ENCODE data around the gene RNF214.
A peak's percentile ranks its signal among the peaks of the same experiment; 100 is the strongest.

Gene RNF214

GRCh38 chr11:117198613-117199012, 33.9 kb upstream of the RNF214 start:
- DNase-seq (ENCODE audit: low read depth): no peak
- TF ChIP-seq, protein P1, sequence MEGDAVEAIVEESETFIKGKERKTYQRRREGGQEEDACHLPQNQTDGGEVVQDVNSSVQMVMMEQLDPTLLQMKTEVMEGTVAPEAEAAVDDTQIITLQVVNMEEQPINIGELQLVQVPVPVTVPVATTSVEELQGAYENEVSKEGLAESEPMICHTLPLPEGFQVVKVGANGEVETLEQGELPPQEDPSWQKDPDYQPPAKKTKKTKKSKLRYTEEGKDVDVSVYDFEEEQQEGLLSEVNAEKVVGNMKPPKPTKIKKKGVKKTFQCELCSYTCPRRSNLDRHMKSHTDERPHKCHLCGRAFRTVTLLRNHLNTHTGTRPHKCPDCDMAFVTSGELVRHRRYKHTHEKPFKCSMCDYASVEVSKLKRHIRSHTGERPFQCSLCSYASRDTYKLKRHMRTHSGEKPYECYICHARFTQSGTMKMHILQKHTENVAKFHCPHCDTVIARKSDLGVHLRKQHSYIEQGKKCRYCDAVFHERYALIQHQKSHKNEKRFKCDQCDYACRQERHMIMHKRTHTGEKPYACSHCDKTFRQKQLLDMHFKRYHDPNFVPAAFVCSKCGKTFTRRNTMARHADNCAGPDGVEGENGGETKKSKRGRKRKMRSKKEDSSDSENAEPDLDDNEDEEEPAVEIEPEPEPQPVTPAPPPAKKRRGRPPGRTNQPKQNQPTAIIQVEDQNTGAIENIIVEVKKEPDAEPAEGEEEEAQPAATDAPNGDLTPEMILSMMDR (IDR thresholded peaks at IDR 0.05; ENCODE audit: control insufficient read depth, insufficient read depth, low read depth, low read length, missing control alignments): no peak
- peak overlapping the region; percentile 63 for H3K4me3 ChIP-seq (ENCODE audit: control insufficient read depth, low read depth, low read length)

GRCh38 chr11:117199053-117199915, 33.2 kb upstream of the RNF214 start, which contains the start of gene TAGLN:
Gene TAGLN (plus strand): TSS chr11:117199370. CDS start chr11:117203014, 3,644 bp downstream.
- peak within 1 kb of the TSS; percentile 63 for H3K4me3 ChIP-seq (ENCODE audit: control insufficient read depth, low read depth, low read length)
- TF ChIP-seq, protein P1 (IDR thresholded peaks at IDR 0.05; ENCODE audit: control insufficient read depth, insufficient read depth, low read depth, low read length, missing control alignments): no peak
- peak; percentile 78 for DNase-seq (ENCODE audit: low read depth)

GRCh38 chr11:117199916-117200812, 32.3 kb upstream of the RNF214 start:
- peak overlapping the region; percentile 63 for H3K4me3 ChIP-seq (ENCODE audit: control insufficient read depth, low read depth, low read length)
- TF ChIP-seq, protein P1 (IDR thresholded peaks at IDR 0.05; ENCODE audit: control insufficient read depth, insufficient read depth, low read depth, low read length, missing control alignments): no peak
- DNase-seq (ENCODE audit: low read depth): no peak

- no peak for DNase-seq (ENCODE audit: low read depth)
- TF ChIP-seq, protein P1 (IDR thresholded peaks at IDR 0.05; ENCODE audit: control insufficient read depth, insufficient read depth, low read depth, low read length, missing control alignments): peak; percentile 2
- peak overlapping the region; percentile 63 for H3K4me3 ChIP-seq (ENCODE audit: control insufficient read depth, low read depth, low read length)
Measured at GRCh38 chr11:117200813-117201657, 31.4 kb upstream of the RNF214 start.

DNA sequence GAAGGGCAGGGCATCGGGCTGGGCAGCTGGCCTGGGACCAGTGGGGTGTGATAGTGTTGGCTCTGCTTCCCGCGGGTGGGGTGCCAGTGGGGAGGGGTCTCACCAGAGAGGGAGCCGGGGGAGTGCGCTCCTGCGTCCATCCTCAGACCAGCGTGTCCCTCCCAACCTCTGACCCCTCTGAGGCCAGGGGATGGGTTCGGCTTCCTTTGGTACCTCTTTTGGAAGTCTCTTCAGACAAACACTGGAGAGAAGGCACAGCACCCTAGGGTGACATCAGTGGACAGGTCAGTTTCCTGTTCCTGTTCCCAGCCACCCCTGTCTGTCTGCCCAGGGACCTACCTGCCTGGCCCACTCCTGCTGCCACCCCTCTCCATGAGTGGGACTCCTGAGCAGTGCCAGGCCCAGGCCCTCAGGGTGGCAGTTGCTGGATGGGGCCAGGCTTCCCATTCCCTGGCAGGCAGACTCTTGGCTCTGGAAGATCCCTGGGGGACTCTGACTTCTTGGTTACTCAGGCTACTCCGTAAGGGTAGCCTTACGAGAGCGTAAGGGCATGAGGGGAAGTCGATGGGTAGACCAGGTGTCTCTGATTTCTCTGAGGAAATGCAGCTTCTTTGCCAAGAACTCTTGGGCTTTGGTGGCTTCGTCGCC, 30.7 kb upstream of the RNF214 start:
- TF ChIP-seq, protein P1 (IDR thresholded peaks at IDR 0.05; ENCODE audit: control insufficient read depth, insufficient read depth, low read depth, low read length, missing control alignments): no peak
- peak overlapping the region; percentile 63 for H3K4me3 ChIP-seq (ENCODE audit: control insufficient read depth, low read depth, low read length)
- no peak for DNase-seq (ENCODE audit: low read depth)
